ENCODE results near the gene FOXK2.

GRCh38 chr17:82493226-82493781 lies 26.2 kb upstream of the FOXK2 start:
- TF ChIP-seq CTCF (IDR thresholded peaks at IDR 0.05) (no peak), POLR2A (IDR thresholded peaks at IDR 0.05) (no peak)
